HepG2 (cell line): Measurements from ENCODE around the gene ZIC2. TPM values are rescaled to one million over a fixed set of nuclear protein-coding genes. Genes with fewer than 3 reads are reported as not detected.
A peak's percentile ranks its signal among the peaks of the same experiment; 100 is the strongest.

ENCODE experiments used
- ATAC-seq: fragments of 200-7000 bp; cut with Tn5 transposase; 3 replicates; pipeline ENCODE4 v1.9.1; 2020; ENCODE audit warnings: mild to moderate bottlenecking, moderate library complexity
- BruUV-seq: library from RNA; stranded (reverse); fragments of 400-500 nt; replicated peaks from 2 replicates; lab custom pipeline; 2021; lab: Mats Ljungman, UMichigan
- CTCF ChIA-PET: fragments of 300-600 bp; formaldehyde crosslinking; extraction: SDS; loops from one replicate; lab custom pipeline; 2021; ENCODE audit warnings: low total read pairs, inconsistent platforms, low intra/inter-chr PET ratio; lab: Yijun Ruan, JAX
- POLR2A ChIA-PET: fragments of 350-600 bp; sonication (Branson Sonifier 250); formaldehyde crosslinking; loops from one replicate; lab custom pipeline; 2020; ENCODE audit warnings: antibody characterized with exemption, inconsistent platforms; lab: Yijun Ruan, JAX
- DNase-seq: peaks from one replicate; pipeline ENCODE4 v3.0.0-alpha.2; 2015; ENCODE audit warnings: low spot score
- FAIRE-seq: peaks from 3 replicates; lab custom pipeline; 2011; peaks lifted over from hg19 to GRCh38; lab: Jason Lieb, UNC
- H2AFZ ChIP-seq: one replicate; pipeline ENCODE4 v1.6.1; 2011; ENCODE audit warnings: low read length, inconsistent platforms
- H3K27ac ChIP-seq: fragments of 300-600 bp; 3 replicates; pipeline ENCODE4 v1.8.0; 2011; ENCODE audit warnings: mixed run types, mild to moderate bottlenecking, mixed read lengths, low read length, inconsistent platforms; ENCODE audit not compliant: insufficient read depth; ENCODE audit errors: extremely low read length
- H3K27me3 ChIP-seq, 2 experiments: fragments of 200-600 bp in 1 of 2; 2 replicates in 1 of 2; 3 replicates in 1 of 2; pipeline versions ENCODE4 v1.6.0 to v1.8.0; 2011; ENCODE audit warnings: low read length in 2 of 2, mild to moderate bottlenecking in 2 of 2, moderate library complexity in 2 of 2, inconsistent platforms in 1 of 2; ENCODE audit not compliant: insufficient read depth in 2 of 2, control insufficient read depth in 1 of 2
- H3K36me3 ChIP-seq, 2 experiments: fragments of 200-600 bp in 1 of 2; replicated peaks in 1 of 2; 2 replicates in 1 of 2; 3 replicates in 1 of 2; pipeline versions ENCODE4 v1.5.1 to v1.8.0; 2011; ENCODE audit warnings: low read length in 2 of 2, inconsistent platforms in 1 of 2; ENCODE audit not compliant: insufficient read depth in 2 of 2, control insufficient read depth in 1 of 2
- H3K4me1 ChIP-seq: 2 replicates; pipeline ENCODE4 v1.5.1; 2012; ENCODE audit warnings: low read length, inconsistent platforms; ENCODE audit not compliant: insufficient read depth
- H3K4me2 ChIP-seq: 2 replicates; pipeline ENCODE4 v1.6.0; 2011; ENCODE audit warnings: low read depth, low read length, inconsistent platforms
- H3K4me3 ChIP-seq, 3 experiments: fragments of 200-600 bp in 1 of 3; sonication (generic), shearing (Covaris generic) in 1 of 3; replicated peaks in 1 of 3; 2 replicates each; pipeline ENCODE4 v1.5.1; 2011 to 2016; ENCODE audit warnings: low read length in 3 of 3, inconsistent platforms in 2 of 3, low read depth in 2 of 3, mild to moderate bottlenecking in 2 of 3, control low read depth in 1 of 3, mixed read lengths in 1 of 3; ENCODE audit not compliant: insufficient read depth in 1 of 3
- H3K79me2 ChIP-seq: one replicate; pipeline ENCODE4 v1.6.1; 2011; ENCODE audit warnings: low read length, inconsistent platforms; ENCODE audit not compliant: insufficient read depth
- H3K9ac ChIP-seq: 2 replicates; pipeline ENCODE4 v1.6.0; 2011; ENCODE audit warnings: mild to moderate bottlenecking, low read depth, low read length, inconsistent platforms; ENCODE audit not compliant: insufficient read depth
- H3K9me3 ChIP-seq: 2 replicates; pipeline ENCODE4 v1.5.1; 2012; ENCODE audit warnings: mild to moderate bottlenecking, low read length
- H4K20me1 ChIP-seq: 2 replicates; pipeline ENCODE4 v1.6.0; 2011; ENCODE audit warnings: inconsistent platforms, mild to moderate bottlenecking, low read length, moderate library complexity; ENCODE audit not compliant: insufficient read depth
- AHR ChIP-seq: IDR thresholded peaks from 2 replicates; pipeline ENCODE4 v1.6.1; 2018; ENCODE audit warnings: missing genetic modification reagents, missing compliant biosample characterization
- FOSL2 ChIP-seq: sonication (generic); formaldehyde crosslinking; IDR thresholded peaks from 2 replicates; pipeline ENCODE4 v1.4.0; 2020; ENCODE audit warnings: missing genetic modification reagents
- FOXA3 ChIP-seq: IDR thresholded peaks from 2 replicates; pipeline ENCODE4 v1.6.1; 2016; ENCODE audit warnings: missing genetic modification reagents, missing compliant biosample characterization
- HNF4A ChIP-seq: sonication (generic); formaldehyde crosslinking; IDR thresholded peaks from 2 replicates; pipeline ENCODE4 v1.4.0; 2020; ENCODE audit warnings: missing genetic modification reagents
- HOXA3 ChIP-seq: sonication (generic); formaldehyde crosslinking; IDR thresholded peaks from 2 replicates; pipeline ENCODE4 v1.5.0; 2020; ENCODE audit warnings: missing genetic modification reagents
- KDM5B ChIP-seq: sonication (generic); formaldehyde crosslinking; IDR thresholded peaks from 2 replicates; pipeline ENCODE4 v1.4.0; 2020; ENCODE audit warnings: missing genetic modification reagents, mild to moderate bottlenecking, borderline replicate concordance
- LCORL ChIP-seq, 2 experiments: fragments of 450-650 bp in 1 of 2; sonication (generic) in 1 of 2; formaldehyde crosslinking in 1 of 2; IDR thresholded peaks; 2 replicates each; pipeline versions ENCODE4 v1.5.0 to v1.6.1; 2017 to 2020; ENCODE audit warnings: antibody characterized with exemption in 1 of 2, missing genetic modification reagents in 1 of 2
- RXRA ChIP-seq: sonication (generic); formaldehyde crosslinking; IDR thresholded peaks from 2 replicates; pipeline ENCODE4 v1.5.1; 2020; ENCODE audit warnings: missing genetic modification reagents
- ZBTB43 ChIP-seq: sonication (generic); formaldehyde crosslinking; conservative IDR thresholded peaks from 2 replicates; pipeline ENCODE4 v1.4.0; 2020; ENCODE audit warnings: missing genetic modification reagents
- ZNF276 ChIP-seq: sonication (generic); formaldehyde crosslinking; IDR thresholded peaks from 2 replicates; pipeline ENCODE4 v1.4.0; 2020; ENCODE audit warnings: mild to moderate bottlenecking, low read depth, missing genetic modification reagents
- ZNF501 ChIP-seq: sonication (generic); formaldehyde crosslinking; IDR thresholded peaks from 2 replicates; pipeline ENCODE4 v1.5.1; 2020; ENCODE audit warnings: mild to moderate bottlenecking, moderate library complexity, missing genetic modification reagents
- ZNF703 ChIP-seq: sonication (generic); formaldehyde crosslinking; IDR thresholded peaks from 2 replicates; pipeline ENCODE4 v1.5.1; 2020; ENCODE audit warnings: missing genetic modification reagents, mild to moderate bottlenecking, moderate library complexity, borderline replicate concordance
- ZNF709 ChIP-seq: sonication (generic); formaldehyde crosslinking; IDR thresholded peaks from 2 replicates; pipeline ENCODE4 v1.5.0; 2020; ENCODE audit warnings: mild to moderate bottlenecking, missing genetic modification reagents
- ZNF772 ChIP-seq: sonication (generic); formaldehyde crosslinking; IDR thresholded peaks from 2 replicates; pipeline ENCODE4 v1.5.0; 2020; ENCODE audit warnings: mild to moderate bottlenecking, missing genetic modification reagents
- WGBS: methylation state at CpG from one replicate; pipeline ENCODE4 v1.1.6; 2017; ENCODE audit warnings: low lambda C conversion rate; 5-methylcytosine and 5-hydroxymethylcytosine counted together
- in situ Hi-C: cut with HindIII; loops from 2 replicates; pipeline ENCODE4 v1.10.0; 2017; ENCODE audit warnings: low pct_unique_long_range_greater_than_20kb; ENCODE audit not compliant: extremely low pct_ligation_motif_present
- intact Hi-C: fragments of 100-400 bp; cut with micrococcal nuclease; formaldehyde crosslinking; loops from one replicate; pipeline ENCODE4 v1.10.0; 2022; ENCODE audit not compliant: unreplicated experiment
- polyA plus RNA-seq, 8 experiments: library from polyadenylated mRNA; depleted of rRNA in 3 of 8; stranded (reverse) in 7 of 8; unstranded in 1 of 8; fragments of >200 nt; fragmentation: Illumina TruSeq in 4 of 8; extraction: Trizol in 4 of 8; gene quantifications; 2 replicates each; pipeline versions ENCODE4 v1.2.1 to v1.2.3, GENCODE V29; 2011 to 2016; ENCODE audit warnings: low read depth in 4 of 8, missing spikeins in 1 of 8, mixed read lengths in 1 of 8; ENCODE audit not compliant: insufficient read depth in 1 of 8
- total RNA-seq, 5 experiments: library from RNA; depleted of rRNA; stranded (reverse); fragments of >200 nt; fragmentation: Illumina TruSeq; extraction: Trizol; gene quantifications; 2 replicates each; pipeline ENCODE4 v1.2.3, GENCODE V29; 2016; ENCODE audit warnings: low read depth in 1 of 5
- TF ChIP-seq, protein P1 (sequence below): IDR thresholded peaks from 2 replicates; pipeline ENCODE4 v1.6.1; 2016; ENCODE audit warnings: low read depth, missing genetic modification reagents, missing compliant biosample characterization

The ZIC2 gene
- total and polyA plus RNA-seq, 2 of the 13 experiments (the other 11 are each of a cell fraction or from before 2014, with no cell fraction given), result 0.13 TPM; not detected in 1

DNA sequence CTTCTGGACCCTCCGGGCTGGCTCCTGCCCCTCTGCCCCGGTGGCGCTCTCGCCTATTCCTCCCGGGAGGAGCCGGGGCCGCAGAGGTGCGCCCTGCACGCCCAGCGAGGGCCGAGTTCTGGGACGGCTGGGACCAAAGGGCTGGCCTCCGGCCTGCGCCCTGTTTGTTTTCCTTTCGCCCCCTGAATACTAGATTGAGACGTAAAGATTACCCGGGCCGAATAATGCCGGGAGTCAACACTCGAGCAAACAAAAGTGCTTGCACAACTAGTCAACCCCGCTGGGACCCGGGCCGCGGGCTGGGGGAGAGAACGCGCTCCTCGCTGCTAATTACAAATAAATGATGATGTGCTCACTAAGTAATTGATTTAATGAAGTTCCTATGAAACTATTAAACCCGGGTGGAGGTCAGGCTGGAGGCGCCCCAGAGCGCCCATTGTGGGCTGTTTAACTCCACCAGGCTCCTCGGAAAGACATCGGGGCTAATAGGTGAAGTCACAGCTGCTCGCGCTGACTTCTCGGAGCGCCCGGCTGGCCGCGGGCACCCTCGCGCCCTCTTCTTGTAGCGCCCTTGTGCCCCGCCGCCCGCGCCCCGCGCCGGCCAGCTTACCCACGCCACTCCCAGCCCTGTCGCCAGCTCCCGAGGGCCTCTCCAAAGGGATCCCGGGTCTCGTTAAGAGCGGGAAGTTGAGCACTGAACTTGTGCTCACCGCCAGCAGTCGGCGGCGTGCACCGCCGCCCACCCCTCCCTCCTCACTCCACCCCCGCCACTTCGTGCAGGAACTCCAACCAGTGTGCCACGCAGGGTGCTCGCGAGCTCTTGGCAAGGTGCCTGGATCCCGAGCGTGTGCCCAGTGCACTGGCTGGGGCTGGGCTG, 24.9 kb upstream of the ZIC2 start:
- 1% methylated on average over 45 of the region's 68 CpGs for WGBS
- intact Hi-C loops, result no loop called here
- Histone ChIP-seq H2AFZ (no peak overlapping the region), H3K4me2 (peak overlapping the region; percentile 89), H3K4me1 (peaks cover 51% of the 10 kb centered on the region), H3K36me3 (no peaks in the 10 kb centered on the region), H3K9me3 (no peaks in the 10 kb centered on the region), H4K20me1 (no peaks in the 10 kb centered on the region), H3K27ac (no peak overlapping the region), H3K4me3 (peak overlapping the region; percentile 41 to 69 (median 45)), H3K9ac (0 out of 2 replicates have a peak overlapping the region, but pooled peaks have one; percentile 11), H3K27me3 (peaks cover 10 to 85% of the 10 kb centered on the region in 2 experiments), H3K79me2 (no peaks in the 10 kb centered on the region)
- DNase-seq, result peak; percentile 81
- no peak for FAIRE-seq
- POLR2A ChIA-PET, result no interaction called here
- no TSS peak for BruUV-seq
- CTCF ChIA-PET, result no interaction called here
- in situ Hi-C loops, result no loop called here
- peak; percentile 90 for ATAC-seq
- TF ChIP-seq ZBTB43 (CRISPR knock-in tag) (peak; percentile 72), ZNF772 (CRISPR knock-in tag) (no peak), HNF4A (peak; percentile 56), FOXA3 (peak; percentile 82), KDM5B (peak; percentile 27; the same call in 1 of the 2 replicates), FOSL2 (CRISPR knock-in tag) (peak; percentile 43), ZNF709 (CRISPR knock-in tag) (no peak), ZNF501 (CRISPR knock-in tag) (peak; percentile 59; the same call in 1 of the 2 replicates), LCORL (IDR thresholded peaks at IDR 0.05) (no peak), LCORL (CRISPR knock-in tag; IDR thresholded peaks at IDR 0.05) (peak; percentile 76), RXRA (CRISPR knock-in tag) (0 out of 2 replicates have a peak, but pooled peaks have one; percentile 30), HOXA3 (CRISPR knock-in tag) (peak; percentile 29; the same call in 1 of the 2 replicates), ZNF703 (CRISPR knock-in tag) (0 out of 2 replicates have a peak, but pooled peaks have one; percentile 42), ZNF276 (CRISPR knock-in tag) (no peak), AHR (peak; percentile 15; the same call in 1 of the 2 replicates)
- TF ChIP-seq, protein P1, sequence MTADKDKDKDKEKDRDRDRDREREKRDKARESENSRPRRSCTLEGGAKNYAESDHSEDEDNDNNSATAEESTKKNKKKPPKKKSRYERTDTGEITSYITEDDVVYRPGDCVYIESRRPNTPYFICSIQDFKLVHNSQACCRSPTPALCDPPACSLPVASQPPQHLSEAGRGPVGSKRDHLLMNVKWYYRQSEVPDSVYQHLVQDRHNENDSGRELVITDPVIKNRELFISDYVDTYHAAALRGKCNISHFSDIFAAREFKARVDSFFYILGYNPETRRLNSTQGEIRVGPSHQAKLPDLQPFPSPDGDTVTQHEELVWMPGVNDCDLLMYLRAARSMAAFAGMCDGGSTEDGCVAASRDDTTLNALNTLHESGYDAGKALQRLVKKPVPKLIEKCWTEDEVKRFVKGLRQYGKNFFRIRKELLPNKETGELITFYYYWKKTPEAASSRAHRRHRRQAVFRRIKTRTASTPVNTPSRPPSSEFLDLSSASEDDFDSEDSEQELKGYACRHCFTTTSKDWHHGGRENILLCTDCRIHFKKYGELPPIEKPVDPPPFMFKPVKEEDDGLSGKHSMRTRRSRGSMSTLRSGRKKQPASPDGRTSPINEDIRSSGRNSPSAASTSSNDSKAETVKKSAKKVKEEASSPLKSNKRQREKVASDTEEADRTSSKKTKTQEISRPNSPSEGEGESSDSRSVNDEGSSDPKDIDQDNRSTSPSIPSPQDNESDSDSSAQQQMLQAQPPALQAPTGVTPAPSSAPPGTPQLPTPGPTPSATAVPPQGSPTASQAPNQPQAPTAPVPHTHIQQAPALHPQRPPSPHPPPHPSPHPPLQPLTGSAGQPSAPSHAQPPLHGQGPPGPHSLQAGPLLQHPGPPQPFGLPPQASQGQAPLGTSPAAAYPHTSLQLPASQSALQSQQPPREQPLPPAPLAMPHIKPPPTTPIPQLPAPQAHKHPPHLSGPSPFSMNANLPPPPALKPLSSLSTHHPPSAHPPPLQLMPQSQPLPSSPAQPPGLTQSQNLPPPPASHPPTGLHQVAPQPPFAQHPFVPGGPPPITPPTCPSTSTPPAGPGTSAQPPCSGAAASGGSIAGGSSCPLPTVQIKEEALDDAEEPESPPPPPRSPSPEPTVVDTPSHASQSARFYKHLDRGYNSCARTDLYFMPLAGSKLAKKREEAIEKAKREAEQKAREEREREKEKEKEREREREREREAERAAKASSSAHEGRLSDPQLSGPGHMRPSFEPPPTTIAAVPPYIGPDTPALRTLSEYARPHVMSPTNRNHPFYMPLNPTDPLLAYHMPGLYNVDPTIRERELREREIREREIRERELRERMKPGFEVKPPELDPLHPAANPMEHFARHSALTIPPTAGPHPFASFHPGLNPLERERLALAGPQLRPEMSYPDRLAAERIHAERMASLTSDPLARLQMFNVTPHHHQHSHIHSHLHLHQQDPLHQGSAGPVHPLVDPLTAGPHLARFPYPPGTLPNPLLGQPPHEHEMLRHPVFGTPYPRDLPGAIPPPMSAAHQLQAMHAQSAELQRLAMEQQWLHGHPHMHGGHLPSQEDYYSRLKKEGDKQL (CRISPR knock-in tag), result peak; percentile 92
